Stimulated activated CD4-positive, alpha-beta T cell treated with anti-CD3 and anti-CD28 coated beads, TNF-alpha, amount 100 ng/mL, for 1 hour (primary cell): ENCODE measurements around the gene NSF.
"Not testable (repeated sequence)": the region's sequence is repeated elsewhere in the genome, so short reads cannot be mapped to it uniquely, and the experiment has no call there.

Experiments
- DNase-seq, 3 donors: peaks; one replicate each; pipeline ENCODE4 v3.0.0-alpha.2; 2020; ENCODE audit warnings: low read depth in 3 of 3, low spot score in 1 of 3

Gene NSF

GRCh38 chr17:46590157-46591146 lies at the start of gene NSF:
Gene NSF (plus strand): TSS chr17:46590669. CDS start chr17:46590776, 107 bp downstream.
- not testable (repeated sequence) for DNase-seq

- DNase-seq, result not testable (repeated sequence)
These were observed 41.9 kb upstream of the NSF start for GRCh38 chr17:46548607-46549006.

GRCh38 chr17:46559155-46559554 lies 31.3 kb upstream of the NSF start:
- not testable (repeated sequence) for DNase-seq

- DNase-seq, result not testable (repeated sequence)
These were observed 30.4 kb upstream of the NSF start for GRCh38 chr17:46560048-46560447.

- DNase-seq, result not testable (repeated sequence)
These were observed 24.2 kb upstream of the NSF start for GRCh38 chr17:46566284-46566683.

- not testable (repeated sequence) for DNase-seq
These were observed 23.5 kb upstream of the NSF start for GRCh38 chr17:46566980-46567379.

- not testable (repeated sequence) for DNase-seq
These were observed 18.7 kb upstream of the NSF start for GRCh38 chr17:46571796-46572195.

- DNase-seq, result peak; percentile 40 to 47 (median 41)
These were observed 11.1 kb upstream of the NSF start, which contains the start of gene ARL17A for GRCh38 chr17:46579083-46580075. Gene ARL17A (minus strand): TSS chr17:46579691. CDS start chr17:46576322, 3,369 bp downstream.

GRCh38 chr17:46580082-46580481 lies 10.4 kb upstream of the NSF start:
- DNase-seq, result not testable (repeated sequence)

GRCh38 chr17:46585444-46585843 lies 5.0 kb upstream of the NSF start:
- not testable (repeated sequence) for DNase-seq

GRCh38 chr17:46591332-46591731 lies 863 bp downstream of the NSF start:
- not testable (repeated sequence) for DNase-seq

- DNase-seq, result not testable (repeated sequence)
These were observed 8.0 kb downstream of the NSF start for GRCh38 chr17:46598344-46598931.

- DNase-seq, result not testable (repeated sequence)
These were observed 10.3 kb downstream of the NSF start for GRCh38 chr17:46600767-46601166.

GRCh38 chr17:46603125-46603524 lies 12.7 kb downstream of the NSF start:
- DNase-seq, result not testable (repeated sequence)

- DNase-seq, result not testable (repeated sequence)
These were observed 20.8 kb downstream of the NSF start for GRCh38 chr17:46611304-46611703.

- not testable (repeated sequence) for DNase-seq
These were observed 23.4 kb downstream of the NSF start for GRCh38 chr17:46613876-46614275.

- not testable (repeated sequence) for DNase-seq
These were observed 26.7 kb downstream of the NSF start for GRCh38 chr17:46617121-46617520.

GRCh38 chr17:46618975-46619374 lies 28.5 kb downstream of the NSF start:
- DNase-seq, result not testable (repeated sequence)

GRCh38 chr17:46623790-46624189 lies 33.3 kb downstream of the NSF start:
- not testable (repeated sequence) for DNase-seq

GRCh38 chr17:46624726-46625125 lies 34.3 kb downstream of the NSF start:
- DNase-seq, result not testable (repeated sequence)

- DNase-seq, result not testable (repeated sequence)
These were observed 37.0 kb downstream of the NSF start for GRCh38 chr17:46627452-46627851.
